GM12874 (cell line): ENCODE measurements around the gene SPATA18.

Experiments used
- CTCF ChIP-seq: IDR thresholded peaks from 2 replicates; pipeline ENCODE4 v1.5.1; 2011; ENCODE audit warnings: low read depth, mild to moderate bottlenecking, control low read depth, low read length, moderate library complexity; ENCODE audit not compliant: insufficient read depth

Gene SPATA18

GRCh38 chr4:52051213-52051614 is at the start of gene SPATA18:
SPATA18 (plus strand) TSS chr4:52051304; CDS start chr4:52051705, 401 bp downstream.
- TF ChIP-seq CTCF: no peak

- TF ChIP-seq CTCF: no peak
Observed at GRCh38 chr4:52001616-52002015, 49.5 kb upstream of the SPATA18 start.

- no peak for TF ChIP-seq CTCF
Observed at GRCh38 chr4:52004414-52004813, 46.7 kb upstream of the SPATA18 start.

GRCh38 chr4:52005604-52006273 is 45.4 kb upstream of the SPATA18 start:
- no peak for TF ChIP-seq CTCF

- TF ChIP-seq CTCF: no peak
Observed at GRCh38 chr4:52006887-52007286, 44.2 kb upstream of the SPATA18 start.

- no peak for TF ChIP-seq CTCF
Observed at GRCh38 chr4:52010986-52011385, 40.1 kb upstream of the SPATA18 start.

- no peak for TF ChIP-seq CTCF
Observed at GRCh38 chr4:52012651-52013050, 38.5 kb upstream of the SPATA18 start.
